Heart left ventricle (tissue), 13 donors: ENCODE measurements around the gene PRKCA.

Experiments used
- CTCF ChIP-seq, 12 donors: fragments of 200-600 bp; sonication (generic) in 4 of 12; IDR thresholded peaks; one replicate each; pipeline versions ENCODE4 v1.5.0 to v1.8.0; 2018 to 2022; ENCODE audit warnings: antibody characterized with exemption in 12 of 12, mild to moderate bottlenecking in 5 of 12
- POLR2A ChIP-seq, 2 donors: fragments of 450-650 bp; IDR thresholded peaks; one replicate each; pipeline ENCODE4 v1.6.1; 2017; ENCODE audit warnings: antibody characterized with exemption in 2 of 2, mild to moderate bottlenecking in 2 of 2, moderate library complexity in 2 of 2
- donor health status: ischemic (EF 13 %, LVEDD 7.1; RV severe dilation, severe dysfunction).
- donor health status: DM: no; HTN: yes; CAD: no.
- donor health status: DM: no; HTN: no; CAD: no.
- donor health status: ischemic (EF 25% LVEDD 6.9; RV normal size, moderate dysfunction).
- donor health status: ischemic (EF 25% LVEDD 5.7; RV mildly dilated, moderate dysfunction).
- donor health status: ischemic (EF 35%, LVEDD 5.7; RV mildly dilated, moderate dysfunction).
- donor health status: nonischemic (EF 11% LVEDD 7.7; RV severe dilation, severe dysfunction).
- donor health status: DM: yes; HTN: yes; CAD: no.
- donor health status: PGD.
- donor health status: ischemic (EF 29% LVEDD 5.4; RV normal size, mild dysfunction).
- donor health status: nonischemic (EF 23%, LVEDD 6.1; RV moderate dilation, normal function).

GRCh38 chr17:66351701-66352100, 49.3 kb downstream of the PRKCA start:
- TF ChIP-seq CTCF (IDR thresholded peaks at IDR 0.05) (no peak), POLR2A (IDR thresholded peaks at IDR 0.05) (no peak)
